PC-9 (cell line): ENCODE data around the gene ADCY2. TPM values are rescaled to one million over a fixed set of nuclear protein-coding genes. Genes with fewer than 3 reads are reported as not detected.
A peak's percentile ranks its signal among the peaks of the same experiment; 100 is the strongest.

Experiments used
- BruUV-seq: library from RNA; stranded (reverse); fragments of 400-500 nt; replicated peaks from 2 replicates; lab custom pipeline; 2021; lab: Mats Ljungman, UMichigan
- CTCF ChIA-PET: fragments of 300-600 bp; sonication (Branson Sonifier 250); formaldehyde crosslinking; loops from one replicate; lab custom pipeline; 2022; ENCODE audit warnings: antibody characterized with exemption; lab: Charles Lee
- POLR2A ChIA-PET: fragments of 300-600 bp; sonication (Branson Sonifier 250); formaldehyde crosslinking; loops from one replicate; lab custom pipeline; 2022; ENCODE audit warnings: antibody characterized with exemption; ENCODE audit not compliant: unreplicated experiment; lab: Charles Lee
- DNase-seq, 2 experiments: peaks; one replicate each; pipeline versions ENCODE4 v3.0.0 to v3.0.0-alpha.2; 2015 to 2022; ENCODE audit warnings: mixed read lengths in 1 of 2
- H2AFZ ChIP-seq: fragments of 200-600 bp; sonication (generic); 2 replicates; pipeline ENCODE4 v1.8.1; 2017; ENCODE audit warnings: antibody characterized with exemption
- H3F3A ChIP-seq: fragments of 200-600 bp; sonication (generic); 2 replicates; pipeline ENCODE4 v1.8.1; 2017; ENCODE audit warnings: antibody characterized with exemption, mild to moderate bottlenecking, low read depth; ENCODE audit not compliant: insufficient read depth
- H3K27ac ChIP-seq: fragments of 200-600 bp; sonication (generic); 2 replicates; pipeline ENCODE4 v1.6.1; 2016; ENCODE audit warnings: mixed run types
- H3K27me3 ChIP-seq: fragments of 200-600 bp; sonication (generic); 2 replicates; pipeline ENCODE4 v1.6.1; 2016; ENCODE audit warnings: low read depth, mixed run types; ENCODE audit not compliant: insufficient read depth
- H3K36me3 ChIP-seq: fragments of 200-600 bp; sonication (generic); 2 replicates; pipeline ENCODE4 v1.6.1; 2016; ENCODE audit warnings: low read depth, mixed run types
- H3K4me1 ChIP-seq: fragments of 200-600 bp; sonication (generic); replicated peaks from 2 replicates; pipeline ENCODE4 v1.6.1; 2016; ENCODE audit warnings: mixed run types; ENCODE audit not compliant: insufficient read depth
- H3K4me2 ChIP-seq: fragments of 200-600 bp; sonication (generic); 2 replicates; pipeline ENCODE4 v1.6.1; 2017; ENCODE audit warnings: mixed run types
- H3K4me3 ChIP-seq: fragments of 200-600 bp; sonication (generic); 2 replicates; pipeline ENCODE4 v1.6.1; 2016; ENCODE audit warnings: mixed run types
- H3K79me2 ChIP-seq: fragments of 200-600 bp; sonication (generic); 2 replicates; pipeline ENCODE4 v1.6.1; 2017; ENCODE audit warnings: low read depth, mixed run types
- H3K9me2 ChIP-seq: fragments of 200-600 bp; sonication (generic); 2 replicates; pipeline ENCODE4 v1.8.1; 2017; ENCODE audit warnings: mild to moderate bottlenecking; ENCODE audit not compliant: insufficient read depth
- H3K9me3 ChIP-seq: fragments of 200-600 bp; sonication (generic); 2 replicates; pipeline ENCODE4 v1.8.1; 2016; ENCODE audit warnings: low read depth; ENCODE audit not compliant: insufficient read depth
- H4K20me1 ChIP-seq: fragments of 200-600 bp; sonication (generic); 2 replicates; pipeline ENCODE4 v1.8.1; 2017; ENCODE audit not compliant: insufficient read depth
- EZH2 ChIP-seq: fragments of 200-600 bp; sonication (generic); IDR thresholded peaks from 2 replicates; pipeline ENCODE4 v1.8.0; 2017; ENCODE audit warnings: antibody characterized with exemption, low read depth
- intact Hi-C: fragments of 100-400 bp; cut with micrococcal nuclease; formaldehyde crosslinking; loops from one replicate; pipeline ENCODE4 v1.10.0; 2022; ENCODE audit not compliant: unreplicated experiment
- total RNA-seq: library from RNA; stranded (reverse); gene quantifications from 2 replicates; pipeline ENCODE4 v1.2.3, GENCODE V29; 2021
- TF ChIP-seq, protein P1 (sequence below): fragments of 200-600 bp; sonication (generic); conservative IDR thresholded peaks from 2 replicates; pipeline ENCODE4 v1.6.1; 2017; ENCODE audit warnings: mixed run types, antibody characterized with exemption, mild to moderate bottlenecking, moderate library complexity

Gene ADCY2
- total RNA-seq, 1 experiment from 2014 or later = not detected

DNA sequence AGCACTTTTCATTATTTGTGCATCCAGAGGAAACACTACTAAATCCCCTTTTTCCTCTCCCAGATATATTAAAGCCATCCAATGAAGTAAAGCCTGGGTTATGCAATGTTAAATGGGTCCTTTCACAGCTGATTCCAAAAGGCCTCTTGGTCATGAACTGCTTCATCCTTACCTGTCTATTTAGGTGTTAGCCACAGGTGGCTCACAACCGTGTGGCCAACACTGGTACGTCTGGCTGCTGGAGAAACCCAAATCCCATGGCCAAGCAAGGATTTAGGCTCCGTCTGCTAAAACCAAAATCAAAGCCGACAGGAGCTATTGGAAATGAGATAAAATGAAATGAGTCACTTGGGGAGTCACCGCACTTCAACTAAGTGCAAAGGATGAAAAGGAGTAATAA, 193.9 kb downstream of the ADCY2 start:
- Histone ChIP-seq H3K4me1 (no peaks in the 10 kb centered on the region), H3K9me3 (no peaks in the 10 kb centered on the region), H3K9me2 (no peaks in the 10 kb centered on the region), H3K27ac (no peak overlapping the region), H4K20me1 (no peaks in the 10 kb centered on the region), H3K79me2 (no peaks in the 10 kb centered on the region), H3F3A (no peaks in the 10 kb centered on the region), H3K36me3 (no peaks in the 10 kb centered on the region), H2AFZ (no peak overlapping the region), H3K4me2 (no peak overlapping the region), H3K4me3 (no peak overlapping the region), H3K27me3 (peaks cover 17% of the 10 kb centered on the region; the same call in 1 of the 2 replicates)
- ChIA-PET CTCF (no interaction called here), POLR2A (no interaction called here)
- TF ChIP-seq, protein P1, sequence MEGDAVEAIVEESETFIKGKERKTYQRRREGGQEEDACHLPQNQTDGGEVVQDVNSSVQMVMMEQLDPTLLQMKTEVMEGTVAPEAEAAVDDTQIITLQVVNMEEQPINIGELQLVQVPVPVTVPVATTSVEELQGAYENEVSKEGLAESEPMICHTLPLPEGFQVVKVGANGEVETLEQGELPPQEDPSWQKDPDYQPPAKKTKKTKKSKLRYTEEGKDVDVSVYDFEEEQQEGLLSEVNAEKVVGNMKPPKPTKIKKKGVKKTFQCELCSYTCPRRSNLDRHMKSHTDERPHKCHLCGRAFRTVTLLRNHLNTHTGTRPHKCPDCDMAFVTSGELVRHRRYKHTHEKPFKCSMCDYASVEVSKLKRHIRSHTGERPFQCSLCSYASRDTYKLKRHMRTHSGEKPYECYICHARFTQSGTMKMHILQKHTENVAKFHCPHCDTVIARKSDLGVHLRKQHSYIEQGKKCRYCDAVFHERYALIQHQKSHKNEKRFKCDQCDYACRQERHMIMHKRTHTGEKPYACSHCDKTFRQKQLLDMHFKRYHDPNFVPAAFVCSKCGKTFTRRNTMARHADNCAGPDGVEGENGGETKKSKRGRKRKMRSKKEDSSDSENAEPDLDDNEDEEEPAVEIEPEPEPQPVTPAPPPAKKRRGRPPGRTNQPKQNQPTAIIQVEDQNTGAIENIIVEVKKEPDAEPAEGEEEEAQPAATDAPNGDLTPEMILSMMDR = no peak
- TF ChIP-seq EZH2 = no peak
- DNase-seq = no peak
- BruUV-seq = no TSS peak
- intact Hi-C loops = no loop called here

DNA sequence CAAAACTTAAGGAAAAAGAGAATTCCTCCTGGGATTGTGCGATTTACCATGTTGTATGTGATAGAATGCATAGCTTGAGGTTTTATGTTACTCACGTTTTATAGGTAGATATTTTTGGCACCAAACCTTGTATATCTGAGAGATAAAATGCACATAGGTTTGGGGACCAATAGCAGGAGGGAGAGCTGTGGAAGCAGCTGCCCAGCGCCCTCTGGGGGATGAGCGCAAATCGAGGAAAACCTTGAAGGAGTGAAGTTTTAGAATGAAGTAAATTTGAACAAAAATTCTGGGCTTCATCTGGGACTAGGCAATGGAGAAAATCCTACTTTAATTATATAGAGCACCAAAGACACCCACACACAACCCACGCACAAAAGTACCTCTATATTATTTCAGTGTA, 197.0 kb downstream of the ADCY2 start:
- ChIA-PET POLR2A (no interaction called here), CTCF (no interaction called here)
- Histone ChIP-seq H3K4me3 (no peak overlapping the region), H4K20me1 (no peaks in the 10 kb centered on the region), H3K36me3 (no peaks in the 10 kb centered on the region), H3K79me2 (no peaks in the 10 kb centered on the region), H3K9me2 (no peaks in the 10 kb centered on the region), H3K27me3 (peaks cover 13% of the 10 kb centered on the region; the same call in 1 of the 2 replicates), H3K4me2 (no peak overlapping the region), H3K27ac (no peak overlapping the region), H3K4me1 (no peaks in the 10 kb centered on the region), H3K9me3 (no peaks in the 10 kb centered on the region), H2AFZ (no peak overlapping the region), H3F3A (no peaks in the 10 kb centered on the region)
- intact Hi-C loops = loop anchor here (1.0 to 2.0 kb wide), 2 partner anchors 332 to 826 kb away; no protein-coding TSS in a partner anchor
- no TSS peak for BruUV-seq
- TF ChIP-seq, protein P1 = peak; percentile 54; the same call in 1 of the 2 replicates
- TF ChIP-seq EZH2 = no peak
- no peak for DNase-seq

DNA sequence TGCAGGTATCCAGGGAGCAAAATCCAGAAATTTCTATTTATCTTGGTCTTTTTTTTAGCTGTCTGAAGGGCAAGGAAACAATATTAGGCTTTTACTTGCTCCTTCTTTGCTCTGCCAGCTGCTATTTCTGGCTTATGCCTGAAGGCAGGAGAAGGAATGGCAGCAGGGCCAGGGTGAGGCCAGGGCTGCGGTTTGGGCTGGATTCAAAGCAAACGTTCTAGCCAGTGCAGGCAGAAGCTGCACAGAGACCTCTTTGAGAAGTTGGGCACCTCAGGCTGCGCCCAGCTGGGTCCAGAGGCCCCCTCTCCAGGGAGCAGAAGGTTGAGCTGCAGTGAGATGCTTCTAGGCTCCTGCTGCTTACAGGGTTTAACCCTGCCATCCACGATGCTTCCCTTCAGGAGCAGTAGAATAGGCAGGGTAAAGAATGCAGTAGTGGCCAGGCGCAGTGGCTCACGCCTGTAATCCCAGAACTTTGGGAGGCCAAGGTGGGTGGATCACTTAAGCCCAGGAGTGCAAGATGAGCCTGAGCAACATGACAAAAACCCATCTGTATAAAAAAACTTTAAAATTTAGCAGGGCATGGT, 201.2 kb downstream of the ADCY2 start:
- H4K20me1 ChIP-seq = no peaks in the 10 kb centered on the region
- H2AFZ ChIP-seq = no peak overlapping the region
- H3K9me3 ChIP-seq = no peaks in the 10 kb centered on the region
- no peaks in the 10 kb centered on the region for H3F3A ChIP-seq
- no peaks in the 10 kb centered on the region for H3K79me2 ChIP-seq
- no peak overlapping the region for H3K4me2 ChIP-seq
- TF ChIP-seq, protein P1 = no peak
- TF ChIP-seq EZH2 = no peak
- no peak overlapping the region for H3K27ac ChIP-seq
- intact Hi-C loops = no loop called here
- POLR2A ChIA-PET = no interaction called here
- CTCF ChIA-PET = no interaction called here
- no peak overlapping the region for H3K4me3 ChIP-seq
- no peaks in the 10 kb centered on the region for H3K36me3 ChIP-seq
- BruUV-seq = no TSS peak
- no peaks in the 10 kb centered on the region for H3K4me1 ChIP-seq
- H3K9me2 ChIP-seq = no peaks in the 10 kb centered on the region
- no peak for DNase-seq
- peaks cover 18% of the 10 kb centered on the region; the same call in 1 of the 2 replicates for H3K27me3 ChIP-seq
